Heart left ventricle (tissue), 13 donors: Measurements from ENCODE around the gene SPAG7.

Experiments used
- POLR2A ChIP-seq, 2 donors: fragments of 450-650 bp; IDR thresholded peaks; one replicate each; pipeline ENCODE4 v1.6.1; 2017; ENCODE audit warnings: antibody characterized with exemption in 2 of 2, mild to moderate bottlenecking in 2 of 2, moderate library complexity in 2 of 2
- TF ChIP-seq, protein P1 (sequence below), 12 donors: fragments of 200-600 bp; sonication (generic) in 4 of 12; IDR thresholded peaks; one replicate each; pipeline versions ENCODE4 v1.5.0 to v1.8.0; 2018 to 2022; ENCODE audit warnings: antibody characterized with exemption in 12 of 12, mild to moderate bottlenecking in 5 of 12
- donor health status: ischemic (EF 13 %, LVEDD 7.1; RV severe dilation, severe dysfunction).
- donor health status: DM: no; HTN: yes; CAD: no.
- donor health status: DM: no; HTN: no; CAD: no.
- donor health status: ischemic (EF 25% LVEDD 6.9; RV normal size, moderate dysfunction).
- donor health status: ischemic (EF 25% LVEDD 5.7; RV mildly dilated, moderate dysfunction).
- donor health status: ischemic (EF 35%, LVEDD 5.7; RV mildly dilated, moderate dysfunction).
- donor health status: nonischemic (EF 11% LVEDD 7.7; RV severe dilation, severe dysfunction).
- donor health status: DM: yes; HTN: yes; CAD: no.
- donor health status: PGD.
- donor health status: ischemic (EF 29% LVEDD 5.4; RV normal size, mild dysfunction).
- donor health status: nonischemic (EF 23%, LVEDD 6.1; RV moderate dilation, normal function).

DNA sequence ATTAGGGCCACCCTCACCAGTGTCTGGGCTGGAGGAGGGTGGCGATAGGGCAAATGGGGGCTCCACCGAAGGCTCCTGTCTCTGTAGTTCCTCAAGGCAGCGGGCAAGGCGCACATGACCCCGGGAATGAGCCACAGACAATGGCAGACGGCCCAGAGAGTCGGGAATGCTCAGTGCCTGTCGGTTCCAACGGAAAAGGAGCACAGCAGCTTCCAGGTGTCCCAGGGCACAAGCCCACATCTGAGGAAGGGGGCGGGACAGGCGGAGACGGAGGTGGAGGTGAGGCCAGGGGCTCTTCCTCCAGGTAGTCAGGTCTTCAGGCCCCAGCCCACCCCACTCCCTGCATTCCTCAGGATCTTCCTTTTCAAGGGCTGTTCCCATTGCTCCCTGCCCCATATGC lies 5.1 kb upstream of the SPAG7 start:
- TF ChIP-seq, protein P1, sequence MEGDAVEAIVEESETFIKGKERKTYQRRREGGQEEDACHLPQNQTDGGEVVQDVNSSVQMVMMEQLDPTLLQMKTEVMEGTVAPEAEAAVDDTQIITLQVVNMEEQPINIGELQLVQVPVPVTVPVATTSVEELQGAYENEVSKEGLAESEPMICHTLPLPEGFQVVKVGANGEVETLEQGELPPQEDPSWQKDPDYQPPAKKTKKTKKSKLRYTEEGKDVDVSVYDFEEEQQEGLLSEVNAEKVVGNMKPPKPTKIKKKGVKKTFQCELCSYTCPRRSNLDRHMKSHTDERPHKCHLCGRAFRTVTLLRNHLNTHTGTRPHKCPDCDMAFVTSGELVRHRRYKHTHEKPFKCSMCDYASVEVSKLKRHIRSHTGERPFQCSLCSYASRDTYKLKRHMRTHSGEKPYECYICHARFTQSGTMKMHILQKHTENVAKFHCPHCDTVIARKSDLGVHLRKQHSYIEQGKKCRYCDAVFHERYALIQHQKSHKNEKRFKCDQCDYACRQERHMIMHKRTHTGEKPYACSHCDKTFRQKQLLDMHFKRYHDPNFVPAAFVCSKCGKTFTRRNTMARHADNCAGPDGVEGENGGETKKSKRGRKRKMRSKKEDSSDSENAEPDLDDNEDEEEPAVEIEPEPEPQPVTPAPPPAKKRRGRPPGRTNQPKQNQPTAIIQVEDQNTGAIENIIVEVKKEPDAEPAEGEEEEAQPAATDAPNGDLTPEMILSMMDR (IDR thresholded peaks at IDR 0.05) = no peak
- TF ChIP-seq POLR2A (IDR thresholded peaks at IDR 0.05) = no peak
